GM18867 (cell line): ENCODE measurements around the gene SHANK2.

Experiments used
- ATAC-seq: cut with Tn5 transposase; IDR thresholded peaks from one replicate; pipeline ENCODE4 v1.9.1; 2021; ENCODE audit warnings: mild to moderate bottlenecking, moderate library complexity; ENCODE audit not compliant: unreplicated experiment

SHANK2 gene

DNA sequence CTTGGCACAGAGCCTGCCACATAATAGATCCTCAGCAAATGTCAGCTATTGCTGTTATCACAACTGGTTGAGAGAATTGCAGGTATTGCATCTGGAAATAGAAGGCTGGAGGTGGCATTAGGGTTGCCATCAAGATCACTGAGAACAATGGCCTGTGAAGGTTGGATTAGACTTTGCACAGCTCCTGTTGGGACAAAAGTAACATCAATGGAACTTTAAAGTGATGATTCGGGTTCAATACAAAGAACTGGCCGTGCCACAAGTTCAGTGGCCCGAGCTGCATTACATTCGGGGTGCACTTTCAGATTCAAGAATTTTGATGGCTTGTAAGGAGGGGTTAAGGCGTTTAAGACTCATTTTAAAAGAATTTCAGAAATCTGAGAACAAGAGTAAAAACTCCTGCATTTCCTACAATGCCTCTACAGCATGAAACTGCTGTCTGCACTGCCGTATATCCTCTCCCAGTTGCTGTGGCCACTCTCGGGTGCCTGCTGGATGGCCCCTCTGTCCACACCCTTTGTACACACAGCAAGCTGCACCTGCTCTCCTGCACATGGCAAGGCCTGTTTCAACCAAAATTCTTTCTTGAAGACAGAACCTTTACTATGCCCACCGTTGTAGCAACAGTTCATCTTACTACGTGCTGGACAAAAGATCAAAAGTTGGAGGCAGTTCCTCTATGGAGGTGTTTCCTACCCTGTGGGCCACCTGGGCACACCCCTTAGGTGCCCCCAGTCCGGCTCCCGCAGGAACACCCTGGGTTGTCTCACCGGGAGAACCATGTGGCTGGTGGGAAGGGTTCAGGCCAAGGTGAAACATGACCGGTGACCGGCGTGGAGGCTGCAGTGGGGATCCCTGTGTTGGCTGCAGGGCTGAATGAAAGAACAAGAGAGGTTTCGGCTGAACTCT lies 17.5 kb upstream of the SHANK2 start:
- no peak for ATAC-seq

DNA sequence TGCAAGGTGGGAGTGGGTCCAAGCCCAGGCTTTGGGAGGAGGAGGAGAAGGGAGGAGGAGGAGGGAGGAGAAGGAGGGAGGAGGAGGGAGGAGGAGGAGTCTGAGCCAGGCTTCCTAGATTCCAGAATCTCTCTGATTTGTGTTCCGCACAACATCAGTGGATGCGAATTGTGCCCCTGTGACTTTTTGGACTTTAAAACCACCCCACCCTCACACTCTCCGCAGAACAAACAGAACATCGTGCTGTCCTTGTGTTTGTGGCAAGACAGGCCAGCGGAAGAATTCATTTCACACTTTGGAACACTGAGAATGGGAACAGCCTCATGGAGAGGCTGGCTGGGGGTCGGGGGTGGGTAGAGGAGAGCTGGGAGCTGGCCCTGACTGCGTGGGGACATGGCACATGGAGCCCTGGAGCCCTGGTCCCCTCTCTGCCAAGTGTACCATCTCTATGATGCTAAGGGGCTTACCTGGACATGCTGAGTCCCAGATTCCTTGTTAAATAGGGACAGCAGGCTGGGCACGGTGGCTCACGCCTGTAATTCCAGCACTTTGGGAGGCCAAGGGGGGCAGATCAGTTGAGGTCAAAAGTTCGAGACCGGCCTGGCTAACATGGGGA lies 16.4 kb upstream of the SHANK2 start:
- no peak for ATAC-seq

DNA sequence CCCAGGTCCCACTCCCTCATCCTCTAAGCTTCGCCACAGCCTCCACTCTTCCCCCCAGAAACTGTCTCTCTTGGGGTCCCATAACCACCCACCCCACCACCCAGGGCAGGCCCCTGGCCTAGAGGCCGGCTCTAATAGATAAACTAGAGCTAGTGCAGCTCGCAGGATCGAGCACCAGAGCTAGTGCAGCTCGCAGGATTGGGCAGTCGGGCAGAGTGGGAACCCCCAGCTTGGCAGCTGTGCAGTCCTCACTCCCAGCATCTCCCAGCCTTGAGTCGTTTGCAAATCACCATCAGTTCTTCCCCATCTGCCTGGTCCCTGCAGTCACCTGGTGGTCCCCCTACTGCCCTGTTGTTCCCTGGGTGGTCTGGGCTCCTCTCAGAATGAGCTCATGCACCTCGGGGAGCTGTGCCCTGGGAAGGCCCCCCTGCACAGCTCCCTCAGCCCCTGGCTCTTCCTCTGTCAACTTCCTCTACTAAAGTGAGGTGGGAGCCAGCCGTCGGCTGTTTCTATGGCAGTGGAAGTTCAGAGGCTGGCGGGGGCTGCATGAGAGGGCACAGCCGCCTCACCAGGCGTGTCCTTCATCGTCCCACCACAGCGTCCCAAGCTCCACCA lies 15.5 kb upstream of the SHANK2 start:
- no peak for ATAC-seq

DNA sequence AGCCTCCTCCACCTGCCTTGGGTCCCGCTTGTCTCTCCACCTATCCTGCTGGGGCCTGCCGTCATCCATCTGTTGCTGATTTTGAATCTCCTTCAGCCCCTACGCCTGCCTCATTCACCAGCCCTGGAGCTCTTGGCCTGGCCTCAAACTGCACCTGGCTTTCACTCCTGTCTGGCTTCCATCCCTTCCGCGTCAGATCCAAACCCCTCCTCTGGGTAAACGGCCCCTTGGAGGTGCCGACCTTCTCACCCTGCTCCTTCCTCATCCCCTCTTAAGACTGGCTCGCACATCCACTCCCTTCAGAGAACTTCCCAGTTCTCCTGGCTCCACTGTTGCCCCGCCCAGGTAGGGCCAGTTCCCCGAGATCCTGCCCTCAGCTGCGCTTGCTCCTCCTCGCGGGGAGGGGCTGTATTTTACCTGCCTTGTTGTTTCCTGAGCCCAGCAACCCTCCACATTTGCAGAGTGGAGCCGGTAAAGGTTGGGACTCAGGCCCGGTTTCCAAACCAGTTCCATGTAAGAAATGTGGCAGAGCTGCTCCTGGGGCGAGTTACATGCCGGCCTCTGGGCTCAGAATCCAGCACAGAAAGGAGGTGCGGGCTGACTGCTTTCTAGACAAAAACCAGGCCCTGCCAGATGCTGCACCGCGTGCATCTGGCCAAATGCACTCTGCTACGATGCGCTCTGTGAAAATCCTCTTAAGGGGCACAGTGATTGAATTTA lies 13.9 kb upstream of the SHANK2 start:
- ATAC-seq, result no peak

DNA sequence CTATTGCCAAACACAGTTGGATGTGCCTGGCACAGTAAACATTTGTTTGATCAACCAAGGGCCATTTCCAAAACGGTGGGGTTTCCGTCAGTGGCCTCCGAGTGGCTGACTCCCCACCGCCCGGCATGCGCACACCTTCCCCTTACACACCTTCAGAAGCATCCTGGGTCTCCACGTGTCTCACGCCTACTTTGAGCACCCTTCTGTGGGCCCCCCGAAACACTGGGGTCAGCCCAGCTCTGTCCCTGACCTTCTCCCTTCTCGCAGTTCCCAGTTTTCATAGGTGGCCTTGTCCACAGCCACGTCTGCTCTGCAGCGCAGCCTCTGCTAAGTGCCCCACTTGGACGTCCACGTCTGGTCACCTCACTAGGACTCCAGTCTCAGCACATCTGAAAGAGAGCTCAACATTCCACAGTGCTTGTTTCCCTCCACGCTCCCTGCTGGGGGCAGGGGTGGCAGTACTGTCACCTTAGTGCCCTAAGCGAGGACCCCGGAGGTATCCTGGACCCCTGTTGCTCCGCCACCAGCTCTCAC lies 13.2 kb upstream of the SHANK2 start:
- no peak for ATAC-seq

DNA sequence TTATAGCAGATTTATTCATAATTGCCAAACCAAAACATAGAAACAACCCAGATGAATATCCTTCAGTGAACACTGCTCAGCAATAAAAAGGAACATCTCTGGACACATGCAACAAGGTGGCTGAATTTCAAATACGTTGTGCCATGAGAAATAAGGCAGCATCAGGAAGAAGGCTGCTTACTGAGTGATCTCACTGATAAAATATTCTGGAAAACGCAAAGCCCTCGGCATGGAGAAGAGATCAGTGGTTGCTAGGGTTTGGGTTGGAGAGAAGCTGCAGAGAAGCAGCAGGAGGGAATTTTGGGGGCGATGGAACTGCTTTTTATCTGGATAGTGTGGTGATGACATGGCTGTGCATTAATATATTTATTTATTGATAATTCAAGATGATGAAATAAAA lies 11.0 kb upstream of the SHANK2 start:
- ATAC-seq, result no peak

DNA sequence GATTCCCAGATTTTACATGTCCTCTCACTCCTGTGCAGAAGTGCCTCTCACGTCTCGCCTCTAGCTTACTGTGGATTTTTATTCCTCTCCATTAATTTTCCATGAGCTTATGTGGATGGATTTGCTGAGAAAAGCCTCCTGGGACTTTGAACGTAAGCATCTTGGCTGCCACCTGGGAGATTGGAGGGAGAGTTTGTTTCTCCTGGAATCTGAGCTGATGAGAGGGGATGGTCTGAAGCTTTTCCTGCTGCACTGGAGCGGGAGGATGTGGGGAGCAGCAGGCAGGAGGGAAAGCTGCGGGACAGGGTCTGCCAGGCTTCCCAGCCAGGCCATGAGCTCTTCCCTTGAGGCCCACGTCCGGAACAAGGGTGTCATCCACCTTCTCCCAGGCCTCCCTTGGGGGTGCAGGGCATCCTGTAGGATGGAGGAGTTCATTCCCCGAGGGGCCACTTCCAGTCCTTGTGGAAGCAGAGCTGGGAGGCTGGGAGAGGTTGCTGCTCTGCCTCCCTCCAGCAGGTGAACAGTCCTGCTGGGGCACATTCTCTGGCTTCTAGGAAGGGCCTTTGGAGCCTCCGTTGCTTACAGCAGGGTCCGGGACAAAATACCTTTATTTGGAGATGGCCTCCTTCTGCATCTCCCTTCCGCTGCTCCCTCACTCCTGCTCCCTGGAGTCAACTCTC lies 3.6 kb upstream of the SHANK2 start:
- no peak for ATAC-seq

DNA sequence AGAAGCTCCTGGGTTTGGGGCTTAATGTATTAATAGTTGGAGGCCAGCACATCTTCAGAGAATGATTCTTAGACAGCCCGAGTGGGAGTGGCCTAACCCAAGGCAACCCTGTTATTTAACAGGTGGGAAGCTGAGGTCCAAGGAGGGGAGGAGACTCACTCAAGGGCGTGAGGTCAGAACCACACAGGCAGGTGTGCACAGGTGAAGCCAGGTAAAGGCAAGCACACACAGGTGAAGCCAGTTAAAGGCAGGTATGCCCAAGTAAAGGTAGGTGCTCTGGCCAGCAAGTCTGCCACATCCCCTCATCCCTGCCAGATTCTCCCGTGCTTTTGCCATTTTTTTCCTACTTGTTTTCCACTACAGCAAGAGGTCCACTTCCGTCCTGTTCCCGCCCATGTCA lies 2.9 kb upstream of the SHANK2 start:
- no peak for ATAC-seq

DNA sequence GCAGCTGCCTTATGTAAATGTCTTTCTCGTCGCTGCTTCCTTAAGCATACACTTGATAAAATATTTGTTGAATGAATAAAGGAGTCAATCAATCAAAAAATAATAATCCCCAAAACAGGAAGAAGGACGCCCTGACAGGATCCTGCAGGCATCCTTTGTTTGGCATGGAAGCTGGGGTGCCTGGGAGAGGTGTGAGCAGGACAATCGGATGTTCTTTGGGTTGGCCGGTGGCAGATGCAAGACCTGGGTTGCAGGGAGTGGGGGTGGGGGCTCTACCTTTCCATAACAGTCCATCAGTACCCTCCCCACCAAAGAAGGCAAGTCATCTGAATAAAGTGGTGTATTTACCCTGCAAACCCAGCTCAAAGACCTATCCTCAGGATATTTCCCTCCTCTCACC lies 1.4 kb upstream of the SHANK2 start:
- no peak for ATAC-seq

DNA sequence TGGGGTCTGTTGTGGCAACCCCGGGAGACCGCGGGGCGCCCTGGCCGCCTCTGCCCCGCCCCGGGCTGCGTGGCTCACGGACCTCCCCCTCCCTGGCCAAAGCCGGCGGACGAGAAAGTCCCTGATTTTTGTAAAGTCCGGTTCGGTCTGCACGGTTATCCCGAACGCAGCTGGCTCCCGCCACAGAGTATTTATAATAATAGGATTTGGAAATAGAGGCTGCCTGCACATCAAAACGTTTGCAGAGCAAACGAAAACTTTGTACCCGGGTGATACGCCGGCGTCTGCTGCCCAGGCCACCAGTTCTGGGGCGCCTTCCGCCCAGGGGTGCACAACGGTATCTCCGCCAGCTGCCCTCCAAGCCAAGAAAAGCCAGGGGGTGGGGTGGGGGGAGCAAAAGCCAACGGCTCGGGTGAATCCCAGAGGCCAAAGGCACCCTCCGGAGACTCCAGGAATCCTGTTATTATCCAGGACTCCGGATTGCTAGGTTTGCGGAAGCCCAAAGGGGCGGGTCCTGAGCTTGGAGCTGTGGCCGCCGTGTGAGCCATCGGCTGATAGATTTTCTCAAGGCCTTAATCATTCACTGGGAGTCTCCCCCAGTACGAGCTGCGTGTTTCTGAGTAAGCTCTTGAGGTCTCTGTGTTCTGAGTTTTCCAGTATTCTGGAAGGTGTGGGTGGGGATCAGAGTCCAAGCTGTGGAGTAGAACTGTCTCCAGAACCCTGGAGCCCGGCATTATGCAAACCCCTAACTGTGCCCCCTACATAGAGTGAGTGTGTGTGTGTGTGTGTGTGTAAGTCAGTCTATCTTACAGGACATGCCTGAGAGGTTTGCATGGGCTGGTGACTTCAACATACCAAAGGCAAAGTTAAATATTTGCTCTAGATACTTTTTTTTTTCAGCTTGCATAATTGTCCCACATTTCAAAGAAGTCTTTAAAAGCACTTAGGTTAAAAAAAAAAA lies 673 bp upstream of the SHANK2 start:
- ATAC-seq, result no peak

DNA sequence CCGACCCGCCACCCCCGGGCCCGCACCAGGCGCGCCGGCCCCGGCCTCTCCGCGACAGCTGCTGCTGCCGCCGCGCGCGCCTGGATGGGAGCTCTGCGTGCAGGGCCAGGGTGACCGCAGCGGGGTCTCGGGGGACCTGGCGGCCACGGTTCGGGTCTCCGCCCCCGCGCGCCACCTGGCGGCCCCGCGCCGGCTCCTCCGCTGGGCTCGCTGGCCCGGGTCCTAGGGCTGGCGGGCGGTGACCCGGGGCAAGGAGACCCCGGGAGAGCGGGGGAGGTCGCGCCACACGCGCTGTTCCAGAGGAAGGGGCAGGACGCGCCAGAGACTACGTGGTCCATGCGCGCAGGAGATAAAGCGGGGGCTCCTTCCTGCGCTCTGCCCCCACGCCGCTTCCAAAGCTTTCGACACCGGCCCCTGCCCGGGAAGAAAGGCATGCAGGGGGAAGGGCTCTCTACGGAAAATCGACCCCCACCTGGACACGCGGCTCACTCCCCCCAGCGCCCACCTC lies 562 bp downstream of the SHANK2 start:
- no peak for ATAC-seq

DNA sequence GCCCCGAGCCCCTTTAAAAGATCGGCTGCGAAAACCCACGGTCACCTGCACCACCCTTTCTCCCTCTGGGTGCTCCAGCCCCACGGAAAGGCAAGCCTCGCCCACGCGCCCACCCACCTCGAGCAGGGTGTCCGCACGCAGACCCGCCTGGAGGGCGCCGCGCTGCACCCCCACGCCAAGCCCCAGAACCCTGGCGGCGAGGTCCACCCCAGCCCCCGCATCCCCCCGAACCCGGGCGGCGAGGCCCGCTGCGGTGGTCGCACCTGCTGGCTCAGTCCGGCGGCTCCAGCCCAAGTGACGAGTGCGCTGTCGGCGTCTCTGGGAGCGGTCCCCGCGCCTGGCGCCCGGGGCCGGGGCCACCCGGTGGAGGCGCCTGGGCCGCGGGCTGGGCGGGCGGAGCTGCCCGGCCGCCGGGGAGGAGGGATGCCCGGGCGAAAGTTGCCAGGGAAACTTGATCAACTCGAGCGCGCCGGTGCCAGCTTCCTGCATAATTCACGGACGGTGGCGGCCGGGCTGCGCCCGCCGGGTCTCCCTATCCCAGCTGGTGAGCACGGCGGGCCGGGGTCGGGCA lies 1.1 kb downstream of the SHANK2 start:
- ATAC-seq, result no peak

DNA sequence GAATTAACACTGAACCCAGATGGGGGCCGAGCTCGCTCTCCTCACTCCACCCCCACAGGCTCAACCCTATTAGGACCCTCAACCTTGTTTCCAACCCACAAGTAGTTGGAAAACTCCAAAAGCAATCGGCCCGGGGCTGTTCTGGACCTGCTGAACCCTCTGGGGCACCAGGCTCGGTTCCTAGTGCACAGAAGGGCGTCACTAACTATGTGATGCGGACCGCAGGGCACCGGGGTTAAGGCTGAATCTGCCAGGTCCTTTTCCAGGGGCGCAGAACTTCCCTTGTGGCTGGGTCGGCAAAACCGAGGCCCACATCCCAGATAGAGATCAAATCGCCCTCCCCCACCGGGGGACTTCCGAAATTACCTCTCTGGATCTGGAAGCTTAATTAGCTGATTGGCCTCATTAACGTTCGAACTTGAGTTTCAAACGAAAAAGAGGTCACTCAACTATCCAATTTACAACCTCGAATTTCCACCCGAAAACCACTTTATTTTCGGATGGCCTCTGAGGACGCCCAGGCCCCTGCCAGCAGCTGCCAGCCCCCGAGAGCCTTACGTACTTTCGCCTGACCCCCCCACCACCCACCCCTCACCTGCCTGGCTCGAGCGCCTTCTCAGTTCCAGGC lies 1.7 kb downstream of the SHANK2 start:
- ATAC-seq, result no peak

DNA sequence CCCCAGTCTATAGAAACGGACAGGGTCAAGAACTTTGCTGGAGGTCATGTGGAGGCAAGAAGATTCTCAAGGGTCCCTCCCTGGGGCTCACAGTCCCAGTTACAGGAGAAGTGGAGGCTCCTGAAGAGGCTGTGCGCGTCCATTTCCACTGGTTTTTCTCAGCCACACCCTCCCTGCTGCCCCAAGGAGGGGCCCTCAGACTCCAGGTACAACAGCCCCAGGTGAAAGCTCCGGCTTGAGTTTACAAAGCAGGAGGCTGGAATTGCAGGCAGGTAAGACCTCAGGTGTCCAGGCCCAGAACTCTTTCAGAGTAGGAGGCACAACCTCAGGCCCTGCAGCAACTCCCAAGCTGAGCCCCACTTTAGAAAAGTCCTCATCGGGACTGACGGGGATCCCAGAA lies 3.1 kb downstream of the SHANK2 start:
- no peak for ATAC-seq

DNA sequence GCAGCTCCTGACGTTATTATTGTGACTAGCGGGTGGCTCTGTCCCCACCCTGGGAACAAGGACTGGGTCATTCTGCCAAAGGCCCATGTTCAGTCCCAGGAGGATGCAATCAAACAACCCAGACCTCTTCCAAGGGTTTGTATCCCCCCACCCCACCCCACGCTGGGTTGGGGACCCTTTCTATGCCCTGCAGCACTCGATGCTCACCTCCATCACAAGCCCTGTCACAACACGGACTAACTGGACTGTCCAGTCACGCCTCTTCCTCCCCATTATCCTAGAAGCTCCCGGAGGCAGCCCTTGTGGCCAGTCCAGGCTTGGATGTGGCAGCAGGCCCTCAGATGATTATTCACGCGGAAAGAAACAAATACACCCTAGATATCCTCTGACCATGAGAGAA lies 3.7 kb downstream of the SHANK2 start:
- ATAC-seq, result no peak

DNA sequence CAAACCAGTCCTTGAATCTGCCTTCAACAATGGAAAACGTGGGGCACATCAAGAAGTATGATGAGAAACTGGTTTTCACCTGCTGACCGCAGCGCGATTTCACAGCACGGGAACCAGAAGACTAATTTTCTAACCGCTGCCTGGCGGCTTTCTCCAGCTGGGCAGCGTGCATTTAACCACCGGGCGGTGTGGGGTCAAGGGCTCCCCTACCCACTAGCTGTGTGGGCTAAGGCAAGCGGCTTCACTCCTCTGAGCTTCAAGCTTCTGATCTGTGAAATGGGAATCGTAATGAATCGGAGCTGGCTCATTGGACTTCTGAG lies 4.2 kb downstream of the SHANK2 start:
- ATAC-seq, result no peak

DNA sequence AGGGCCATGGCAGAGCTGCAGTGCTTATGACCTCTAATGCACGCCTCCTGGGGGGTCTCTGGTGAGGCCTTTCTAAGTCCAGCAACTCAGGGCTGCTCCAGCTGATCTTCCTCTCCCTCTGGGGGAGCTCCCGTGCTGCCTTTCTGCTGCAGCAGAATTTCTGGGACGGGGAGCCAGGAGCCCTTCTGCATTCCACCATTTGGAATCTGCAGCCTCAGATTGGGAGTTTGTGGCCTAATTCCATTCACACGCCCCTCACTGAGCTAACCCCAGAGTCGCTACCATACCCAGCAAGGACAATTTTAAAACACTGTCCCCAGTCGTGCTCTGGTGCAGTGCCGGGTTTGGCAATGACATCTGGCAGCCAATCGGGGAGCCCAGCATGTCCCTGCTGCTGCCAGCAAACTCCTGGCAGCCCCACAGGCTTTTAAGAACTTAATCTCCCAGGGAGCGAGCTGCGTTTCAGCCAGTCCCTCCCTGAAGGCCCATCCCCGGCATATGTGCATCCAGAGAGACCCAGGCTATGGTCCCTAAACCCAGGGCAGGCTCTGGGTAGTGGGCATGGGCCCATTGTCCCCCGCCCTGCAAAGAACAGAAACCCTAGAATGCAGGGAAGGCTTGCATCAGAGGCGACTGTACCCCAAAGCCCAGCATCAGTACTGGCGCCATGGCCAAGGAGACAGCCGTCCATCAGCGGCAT lies 4.7 kb downstream of the SHANK2 start:
- ATAC-seq, result no peak

DNA sequence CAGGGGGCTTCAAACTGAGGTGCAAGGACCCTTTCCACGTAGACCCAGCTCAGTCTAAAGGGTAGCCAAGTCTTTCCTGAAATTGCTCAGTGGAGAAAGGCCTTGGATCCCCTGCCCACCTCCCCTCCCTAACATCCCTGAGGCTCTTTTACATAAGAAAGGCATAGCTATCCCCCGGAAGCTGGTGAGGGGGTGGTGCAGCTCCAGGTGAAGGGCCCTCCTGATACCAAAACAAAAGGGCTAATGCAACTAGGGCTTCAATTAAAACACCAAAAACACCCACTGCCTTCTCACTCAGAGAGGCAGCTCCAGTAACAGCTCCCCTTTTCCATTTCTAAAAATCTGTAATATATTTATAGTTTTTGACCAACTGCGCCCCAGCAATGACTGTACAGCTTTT lies 5.8 kb downstream of the SHANK2 start:
- no peak for ATAC-seq
